Retinal pigment epithelial cell (primary cell): ENCODE measurements around the gene HOXC10.

Experiments used
- DNase-seq: peaks from one replicate; pipeline ENCODE4 v3.0.0-alpha.2; 2010; ENCODE audit warnings: low read depth
- H3K4me3 ChIP-seq: 2 replicates; pipeline ENCODE4 v1.5.1; 2011; ENCODE audit warnings: mild to moderate bottlenecking, low read length, control low read depth, moderate library complexity
- TF ChIP-seq, protein P1 (sequence below): conservative IDR thresholded peaks from 2 replicates; pipeline ENCODE4 v1.5.1; 2011; ENCODE audit warnings: low read depth, low read length, control low read depth, inconsistent platforms

Gene HOXC10

DNA sequence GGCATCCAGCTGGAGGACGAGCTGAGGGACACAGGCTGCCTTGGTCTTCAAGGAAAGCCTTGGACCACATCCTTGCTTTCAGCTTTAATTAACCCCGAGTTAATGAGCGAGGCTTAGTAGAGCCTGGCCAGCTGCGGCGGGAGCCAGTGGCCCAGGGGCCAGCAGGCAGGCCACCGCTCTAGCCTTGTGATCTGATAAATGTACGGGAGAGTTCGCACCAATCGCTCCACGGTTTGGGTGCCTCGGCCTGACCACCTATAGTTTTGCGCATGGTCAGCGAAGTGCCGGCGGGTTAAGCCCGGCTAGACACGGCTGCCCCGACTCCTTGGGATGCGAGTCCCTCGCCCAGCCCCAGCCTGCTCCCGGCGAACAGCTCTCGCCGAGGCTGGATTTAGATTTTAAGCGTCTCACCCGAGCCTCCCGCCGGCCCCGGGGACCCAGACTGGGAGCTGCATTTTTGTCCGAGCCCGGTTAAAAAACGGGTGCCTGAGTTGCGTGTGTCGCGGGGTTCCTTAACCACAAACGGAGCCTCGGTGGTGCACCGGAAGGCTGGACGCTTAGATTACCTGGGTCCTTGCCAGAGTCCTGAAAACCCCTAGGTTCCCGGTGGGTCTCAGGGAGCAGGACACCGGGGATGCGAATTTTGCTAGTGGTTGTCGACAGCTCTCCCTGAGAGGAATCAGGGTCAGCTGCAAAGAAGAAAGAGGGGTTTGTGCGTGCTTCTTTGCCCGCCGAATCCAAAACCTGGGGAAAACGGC lies 33.2 kb upstream of the HOXC10 start:
- H3K4me3 ChIP-seq, result no peak overlapping the region
- no peak for DNase-seq
- TF ChIP-seq, protein P1, sequence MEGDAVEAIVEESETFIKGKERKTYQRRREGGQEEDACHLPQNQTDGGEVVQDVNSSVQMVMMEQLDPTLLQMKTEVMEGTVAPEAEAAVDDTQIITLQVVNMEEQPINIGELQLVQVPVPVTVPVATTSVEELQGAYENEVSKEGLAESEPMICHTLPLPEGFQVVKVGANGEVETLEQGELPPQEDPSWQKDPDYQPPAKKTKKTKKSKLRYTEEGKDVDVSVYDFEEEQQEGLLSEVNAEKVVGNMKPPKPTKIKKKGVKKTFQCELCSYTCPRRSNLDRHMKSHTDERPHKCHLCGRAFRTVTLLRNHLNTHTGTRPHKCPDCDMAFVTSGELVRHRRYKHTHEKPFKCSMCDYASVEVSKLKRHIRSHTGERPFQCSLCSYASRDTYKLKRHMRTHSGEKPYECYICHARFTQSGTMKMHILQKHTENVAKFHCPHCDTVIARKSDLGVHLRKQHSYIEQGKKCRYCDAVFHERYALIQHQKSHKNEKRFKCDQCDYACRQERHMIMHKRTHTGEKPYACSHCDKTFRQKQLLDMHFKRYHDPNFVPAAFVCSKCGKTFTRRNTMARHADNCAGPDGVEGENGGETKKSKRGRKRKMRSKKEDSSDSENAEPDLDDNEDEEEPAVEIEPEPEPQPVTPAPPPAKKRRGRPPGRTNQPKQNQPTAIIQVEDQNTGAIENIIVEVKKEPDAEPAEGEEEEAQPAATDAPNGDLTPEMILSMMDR, result no peak

DNA sequence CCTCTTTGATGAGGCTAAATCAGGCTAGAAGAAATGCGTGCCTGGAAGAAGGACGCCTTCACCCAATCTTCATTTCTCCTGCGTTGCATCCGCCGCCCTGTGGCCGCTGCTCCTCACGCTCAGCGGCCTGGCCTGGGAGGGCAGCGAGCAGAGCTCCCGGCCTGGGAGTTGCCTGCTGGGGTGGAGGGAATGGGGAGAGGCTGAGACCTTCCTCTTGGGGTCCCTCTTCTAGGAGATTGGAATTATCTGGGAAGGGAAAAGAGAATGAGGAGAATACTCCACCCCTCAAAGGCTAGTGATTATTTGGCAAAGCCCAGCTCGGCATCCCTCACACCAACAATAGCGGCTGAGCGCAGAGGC lies 32.6 kb upstream of the HOXC10 start:
- DNase-seq, result no peak
- no peak overlapping the region for H3K4me3 ChIP-seq
- TF ChIP-seq, protein P1, result no peak

DNA sequence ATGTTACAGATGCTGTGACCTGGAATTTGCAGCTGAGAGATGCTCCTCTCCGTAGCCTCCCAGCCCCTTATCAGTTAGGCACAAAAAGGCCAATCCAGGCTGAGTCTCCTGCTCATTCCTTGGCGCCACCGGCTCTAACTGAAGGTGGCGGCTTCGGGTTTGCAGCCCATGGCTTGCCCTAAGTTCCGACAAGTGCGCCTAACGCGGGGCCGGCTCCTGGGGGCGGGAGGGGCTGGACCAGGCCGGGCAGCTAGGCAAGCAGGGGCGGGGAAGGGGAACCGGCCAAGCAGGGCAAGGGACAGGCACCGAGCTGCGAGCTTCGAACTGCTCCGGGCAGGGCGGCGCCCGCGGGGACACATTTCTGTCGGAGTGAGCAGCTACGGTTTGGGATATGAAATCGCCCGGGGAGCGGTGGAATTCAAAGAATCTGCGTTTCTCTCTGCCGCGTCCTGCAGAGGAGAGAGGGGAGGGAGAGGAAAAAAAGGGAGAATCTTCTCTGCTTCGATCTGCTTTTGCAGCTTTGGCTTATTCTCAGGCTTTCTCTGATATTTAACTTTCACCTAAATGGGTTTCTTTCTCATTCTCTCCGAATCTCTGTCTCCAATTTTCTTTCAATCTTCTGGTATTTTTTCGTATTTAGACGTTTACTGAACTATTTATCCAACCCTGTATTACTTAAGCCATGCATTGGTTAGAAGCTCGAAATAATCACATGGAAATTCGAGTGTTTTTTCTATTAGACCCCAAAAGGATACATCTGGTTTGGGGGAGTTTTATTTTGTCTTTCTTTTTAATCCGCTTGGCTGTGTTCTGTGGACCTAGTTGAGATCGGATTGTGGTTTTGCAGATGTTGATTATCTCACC lies 31.8 kb upstream of the HOXC10 start:
- no peak overlapping the region for H3K4me3 ChIP-seq
- no peak for DNase-seq
- TF ChIP-seq, protein P1, result no peak

DNA sequence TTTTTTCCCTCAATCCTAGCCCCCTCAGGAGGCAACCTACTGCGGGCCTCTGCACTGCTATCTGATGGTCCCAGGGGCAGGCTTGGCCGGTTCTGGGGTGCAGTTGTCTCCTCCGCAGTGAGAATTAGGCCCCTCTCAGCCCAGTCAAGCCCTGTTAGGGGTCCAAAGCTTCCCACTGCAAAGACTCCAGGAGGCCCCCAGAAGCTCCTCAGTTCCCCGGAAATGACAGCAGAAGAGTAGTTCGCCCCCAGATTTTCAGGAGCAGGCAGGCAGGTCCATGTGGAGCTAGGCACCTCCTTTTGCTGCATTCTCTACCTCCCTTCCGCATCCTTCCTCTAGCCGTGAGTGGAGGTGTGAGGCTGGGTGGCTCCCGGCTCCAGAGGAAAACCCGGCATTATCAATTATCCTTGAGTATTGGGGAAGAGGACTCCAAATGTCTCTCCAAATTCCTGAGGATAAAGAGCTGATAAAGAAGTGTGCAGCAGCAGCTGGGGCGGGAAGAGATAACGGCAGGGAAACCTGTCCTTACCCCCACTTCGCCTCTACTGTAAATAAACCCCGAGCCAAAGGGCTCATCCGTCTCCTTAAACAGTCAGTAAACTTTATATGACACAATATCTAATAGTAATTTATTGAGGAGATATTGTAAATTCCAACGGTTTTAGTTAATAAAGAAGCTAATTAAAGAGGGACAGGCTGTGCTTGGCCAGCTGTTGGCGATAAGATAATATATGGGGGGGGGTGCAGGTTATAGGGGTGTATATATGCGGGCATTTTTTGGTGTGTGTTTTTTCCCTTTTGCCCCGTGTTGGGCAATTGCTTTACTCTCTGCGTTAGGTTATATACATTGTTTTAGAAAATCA lies 30.9 kb upstream of the HOXC10 start:
- TF ChIP-seq, protein P1, result no peak
- H3K4me3 ChIP-seq, result no peak overlapping the region

DNA sequence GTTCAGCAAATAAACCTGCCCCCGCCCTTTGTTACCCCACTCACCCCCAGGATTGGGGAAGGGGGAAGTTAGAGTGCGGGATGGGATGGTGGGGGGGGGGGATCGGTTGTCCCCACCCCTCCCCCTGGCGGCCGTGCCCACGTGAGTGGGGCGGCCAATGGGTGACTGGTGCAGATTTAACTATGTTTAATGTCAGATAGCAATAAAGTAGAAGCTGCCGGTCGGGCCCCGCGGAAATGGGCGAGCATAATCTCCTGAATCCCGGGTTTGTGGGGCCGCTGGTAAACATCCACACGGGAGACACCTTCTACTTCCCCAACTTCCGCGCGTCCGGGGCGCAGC lies 30.3 kb upstream of the HOXC10 start, which contains the start of gene HOXC12:
Gene HOXC12 (plus strand): TSS at position 210 of the 342 bp plus-strand sequence. CDS start 27 bp downstream, at position 237.
- no peak within 1 kb of the TSS for H3K4me3 ChIP-seq
- TF ChIP-seq, protein P1, result no peak

More for the DNA sequence above, 30.9 kb upstream of the HOXC10 start:
- DNase-seq, result no peak

DNA sequence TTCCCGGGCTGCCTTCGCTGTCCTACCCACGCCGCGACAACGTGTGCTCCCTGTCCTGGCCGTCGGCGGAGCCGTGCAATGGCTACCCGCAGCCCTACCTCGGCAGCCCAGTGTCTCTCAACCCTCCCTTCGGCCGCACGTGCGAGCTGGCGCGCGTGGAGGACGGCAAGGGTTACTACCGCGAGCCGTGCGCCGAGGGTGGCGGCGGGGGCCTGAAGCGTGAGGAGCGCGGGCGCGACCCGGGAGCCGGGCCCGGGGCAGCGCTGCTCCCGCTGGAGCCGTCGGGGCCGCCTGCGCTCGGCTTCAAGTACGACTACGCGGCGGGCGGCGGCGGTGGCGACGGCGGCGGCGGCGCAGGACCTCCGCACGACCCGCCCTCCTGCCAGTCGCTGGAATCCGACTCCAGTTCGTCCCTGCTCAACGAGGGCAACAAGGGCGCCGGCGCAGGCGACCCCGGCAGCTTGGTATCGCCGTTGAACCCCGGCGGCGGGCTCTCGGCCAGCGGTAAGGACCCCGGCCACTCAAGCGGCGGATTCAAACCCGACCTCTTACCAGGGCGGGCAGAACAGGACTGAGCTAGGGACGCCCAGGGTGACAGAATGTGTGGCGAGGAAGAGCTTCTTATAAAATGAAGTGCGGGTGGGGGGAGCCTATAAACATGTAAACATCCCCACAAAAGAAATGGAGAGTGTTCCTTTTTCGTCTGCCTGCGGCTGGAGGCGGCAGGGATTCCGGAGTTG lies 29.7 kb upstream of the HOXC10 start:
- TF ChIP-seq, protein P1, result no peak
- DNase-seq, result no peak
- H3K4me3 ChIP-seq, result no peak overlapping the region

More for the DNA sequence above, 30.3 kb upstream of the HOXC10 start, which contains the start of gene HOXC12:
- DNase-seq, result no peak
